Dendritic cell treated with granulocyte-macrophage colony-stimulating factor and Interleukin-4, amounts not matched to agents 40 ng/mL and 50 ng/mL, for 4 days (primary cell): ENCODE measurements around the gene GSTM2.

ENCODE experiments used
- H3K27ac Mint-ChIP-seq: one replicate; pipeline ENCODE4 v1.8.0; 2022; ENCODE audit warnings: mild to moderate bottlenecking, mixed read lengths
- H3K27me3 Mint-ChIP-seq: one replicate; pipeline ENCODE4 v1.8.0; 2022; ENCODE audit warnings: mild to moderate bottlenecking, mixed read lengths
- H3K36me3 Mint-ChIP-seq: one replicate; pipeline ENCODE4 v1.8.0; 2022; ENCODE audit warnings: low read depth, mixed read lengths
- H3K4me1 Mint-ChIP-seq: one replicate; pipeline ENCODE4 v1.8.0; 2022; ENCODE audit warnings: low read depth, mixed read lengths
- H3K4me3 Mint-ChIP-seq: one replicate; pipeline ENCODE4 v1.8.0; 2022; ENCODE audit warnings: mild to moderate bottlenecking, moderate library complexity, mixed read lengths
- H3K9me3 Mint-ChIP-seq: one replicate; pipeline ENCODE4 v1.8.0; 2022; ENCODE audit warnings: mixed read lengths
- intact Hi-C: fragments of 100-400 bp; cut with micrococcal nuclease; formaldehyde crosslinking; loops from one replicate; pipeline ENCODE4 v1.15.0; 2022

Gene GSTM2

GRCh38 chr1:109625601-109626560 is 42.0 kb upstream of the GSTM2 start:
- Mint-ChIP-seq H3K9me3 (no peaks in the 10 kb centered on the region), H3K4me3 (no peak overlapping the region), H3K27ac (peak overlapping the region; percentile 53), H3K4me1 (peaks cover 61% of the 10 kb centered on the region), H3K36me3 (peaks cover 76% of the 10 kb centered on the region), H3K27me3 (no peaks in the 10 kb centered on the region)
- intact Hi-C loops, result no loop called here

DNA sequence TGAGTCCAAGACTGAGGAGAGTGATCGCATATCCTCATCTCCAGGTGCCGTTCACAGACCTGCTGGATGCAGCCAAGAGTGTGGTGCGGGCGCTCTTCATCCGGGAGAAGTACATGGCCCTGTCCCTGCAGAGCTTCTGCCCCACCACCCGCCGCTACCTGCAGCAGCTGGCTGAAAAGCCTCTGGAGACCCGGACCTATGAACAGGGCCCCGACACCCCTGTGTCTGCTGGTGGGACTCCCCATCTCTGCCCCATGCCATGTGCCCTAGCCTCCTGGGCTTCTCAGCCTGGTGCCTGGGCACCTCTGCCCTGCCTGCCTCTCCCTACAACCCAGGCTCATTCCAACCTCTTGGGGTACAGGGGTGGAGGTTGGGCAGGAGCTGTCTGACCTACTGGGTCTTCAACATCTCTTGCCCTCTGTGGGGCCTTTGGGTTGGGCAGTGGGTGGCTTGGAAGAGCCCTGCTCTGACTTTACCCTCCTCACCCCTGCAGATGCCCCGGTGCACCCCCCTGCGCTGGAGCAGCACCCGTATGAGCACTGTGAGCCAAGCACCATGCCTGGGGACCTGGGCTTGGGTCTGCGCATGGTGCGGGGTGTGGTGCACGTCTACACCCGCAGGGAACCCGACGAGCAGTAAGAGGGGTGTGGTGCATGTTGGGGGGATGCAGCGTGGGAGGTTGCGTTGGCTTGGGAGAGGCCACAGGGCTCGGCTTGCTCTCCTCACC is 41.0 kb upstream of the GSTM2 start:
- Mint-ChIP-seq H3K4me3 (no peak overlapping the region), H3K9me3 (no peaks in the 10 kb centered on the region), H3K27ac (no peak overlapping the region), H3K4me1 (peaks cover 52% of the 10 kb centered on the region), H3K27me3 (no peaks in the 10 kb centered on the region), H3K36me3 (peaks cover 76% of the 10 kb centered on the region)
- intact Hi-C loops, result no loop called here

DNA sequence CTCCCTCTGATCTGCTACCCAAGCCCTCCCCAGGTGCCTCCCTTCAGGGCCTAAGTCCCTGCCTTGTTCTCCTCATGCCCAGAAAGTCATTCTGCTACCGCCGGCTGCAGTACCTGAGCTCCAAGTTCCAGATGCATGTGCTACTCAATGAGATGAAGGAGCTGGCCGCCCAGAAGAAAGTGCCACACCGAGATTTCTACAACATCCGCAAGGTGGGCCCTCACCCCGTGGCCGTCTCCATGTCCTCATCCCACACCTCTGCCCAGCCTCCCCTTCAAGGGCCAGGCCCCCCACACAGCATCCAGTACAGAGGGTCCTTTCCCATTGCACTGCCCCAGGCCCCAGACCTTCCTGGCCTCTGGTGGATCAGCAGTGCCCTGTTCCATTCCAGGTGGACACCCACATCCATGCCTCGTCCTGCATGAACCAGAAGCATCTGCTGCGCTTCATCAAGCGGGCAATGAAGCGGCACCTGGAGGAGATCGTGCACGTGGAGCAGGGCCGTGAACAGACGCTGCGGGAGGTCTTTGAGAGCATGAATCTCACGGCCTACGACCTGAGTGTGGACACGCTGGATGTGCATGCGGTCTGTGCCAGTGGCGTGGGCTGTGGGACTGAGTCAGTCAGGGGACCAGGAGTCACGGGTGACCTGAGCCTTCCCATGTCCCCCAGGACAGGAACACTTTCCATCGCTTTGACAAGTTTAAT is 40.0 kb upstream of the GSTM2 start:
- Mint-ChIP-seq H3K36me3 (peaks cover 79% of the 10 kb centered on the region), H3K4me1 (peaks cover 45% of the 10 kb centered on the region), H3K9me3 (no peaks in the 10 kb centered on the region), H3K27me3 (no peaks in the 10 kb centered on the region), H3K27ac (no peak overlapping the region), H3K4me3 (no peak overlapping the region)
- intact Hi-C loops, result no loop called here

GRCh38 chr1:109628540-109629321 is 39.1 kb upstream of the GSTM2 start:
- Mint-ChIP-seq H3K4me1 (peaks cover 39% of the 10 kb centered on the region), H3K27me3 (no peaks in the 10 kb centered on the region), H3K4me3 (no peak overlapping the region), H3K9me3 (no peaks in the 10 kb centered on the region), H3K27ac (no peak overlapping the region), H3K36me3 (peaks cover 82% of the 10 kb centered on the region)
- intact Hi-C loops, result no loop called here

DNA sequence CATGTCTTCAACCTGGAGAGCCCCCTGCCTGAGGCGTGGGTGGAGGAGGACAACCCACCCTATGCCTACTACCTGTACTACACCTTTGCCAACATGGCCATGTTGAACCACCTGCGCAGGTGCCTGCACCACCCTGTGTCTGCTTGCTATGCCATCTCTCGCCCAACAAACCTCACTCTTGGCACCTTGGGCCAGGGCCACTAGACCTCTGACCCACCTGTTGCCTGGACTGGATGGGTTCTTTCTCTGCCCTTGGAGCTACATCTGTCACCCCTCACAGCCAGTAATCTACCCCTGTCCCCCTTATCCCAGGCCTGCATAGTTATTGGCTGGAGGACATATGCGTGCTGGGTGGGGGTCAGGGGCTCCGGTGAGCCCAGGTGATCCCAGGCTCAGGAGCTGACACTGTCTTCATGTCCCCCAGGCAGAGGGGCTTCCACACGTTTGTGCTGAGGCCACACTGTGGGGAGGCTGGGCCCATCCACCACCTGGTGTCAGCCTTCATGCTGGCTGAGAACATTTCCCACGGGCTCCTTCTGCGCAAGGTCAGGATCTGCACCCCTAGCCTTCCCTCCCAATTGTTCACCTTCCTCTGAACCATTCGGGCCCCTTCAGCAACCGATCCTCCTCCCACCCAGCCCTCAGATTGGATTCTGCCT is 38.4 kb upstream of the GSTM2 start:
- no peaks in the 10 kb centered on the region for H3K9me3 Mint-ChIP-seq
- H3K27ac Mint-ChIP-seq, result no peak overlapping the region
- intact Hi-C loops, result no loop called here
- peaks cover 82% of the 10 kb centered on the region for H3K36me3 Mint-ChIP-seq
- no peaks in the 10 kb centered on the region for H3K27me3 Mint-ChIP-seq
- no peak overlapping the region for H3K4me3 Mint-ChIP-seq
- H3K4me1 Mint-ChIP-seq, result peaks cover 35% of the 10 kb centered on the region

- Mint-ChIP-seq H3K4me3 (no peak overlapping the region), H3K4me1 (peaks cover 33% of the 10 kb centered on the region), H3K27me3 (no peaks in the 10 kb centered on the region), H3K36me3 (peaks cover 78% of the 10 kb centered on the region), H3K9me3 (no peaks in the 10 kb centered on the region), H3K27ac (no peak overlapping the region)
- intact Hi-C loops, result no loop called here
Observed at GRCh38 chr1:109630081-109630897, 37.6 kb upstream of the GSTM2 start.

- Mint-ChIP-seq H3K4me3 (no peak overlapping the region), H3K4me1 (peaks cover 28% of the 10 kb centered on the region), H3K27me3 (no peaks in the 10 kb centered on the region), H3K27ac (no peak overlapping the region), H3K9me3 (no peaks in the 10 kb centered on the region), H3K36me3 (peaks cover 71% of the 10 kb centered on the region)
- intact Hi-C loops, result no loop called here
Observed at GRCh38 chr1:109630898-109631512, 36.9 kb upstream of the GSTM2 start.

DNA sequence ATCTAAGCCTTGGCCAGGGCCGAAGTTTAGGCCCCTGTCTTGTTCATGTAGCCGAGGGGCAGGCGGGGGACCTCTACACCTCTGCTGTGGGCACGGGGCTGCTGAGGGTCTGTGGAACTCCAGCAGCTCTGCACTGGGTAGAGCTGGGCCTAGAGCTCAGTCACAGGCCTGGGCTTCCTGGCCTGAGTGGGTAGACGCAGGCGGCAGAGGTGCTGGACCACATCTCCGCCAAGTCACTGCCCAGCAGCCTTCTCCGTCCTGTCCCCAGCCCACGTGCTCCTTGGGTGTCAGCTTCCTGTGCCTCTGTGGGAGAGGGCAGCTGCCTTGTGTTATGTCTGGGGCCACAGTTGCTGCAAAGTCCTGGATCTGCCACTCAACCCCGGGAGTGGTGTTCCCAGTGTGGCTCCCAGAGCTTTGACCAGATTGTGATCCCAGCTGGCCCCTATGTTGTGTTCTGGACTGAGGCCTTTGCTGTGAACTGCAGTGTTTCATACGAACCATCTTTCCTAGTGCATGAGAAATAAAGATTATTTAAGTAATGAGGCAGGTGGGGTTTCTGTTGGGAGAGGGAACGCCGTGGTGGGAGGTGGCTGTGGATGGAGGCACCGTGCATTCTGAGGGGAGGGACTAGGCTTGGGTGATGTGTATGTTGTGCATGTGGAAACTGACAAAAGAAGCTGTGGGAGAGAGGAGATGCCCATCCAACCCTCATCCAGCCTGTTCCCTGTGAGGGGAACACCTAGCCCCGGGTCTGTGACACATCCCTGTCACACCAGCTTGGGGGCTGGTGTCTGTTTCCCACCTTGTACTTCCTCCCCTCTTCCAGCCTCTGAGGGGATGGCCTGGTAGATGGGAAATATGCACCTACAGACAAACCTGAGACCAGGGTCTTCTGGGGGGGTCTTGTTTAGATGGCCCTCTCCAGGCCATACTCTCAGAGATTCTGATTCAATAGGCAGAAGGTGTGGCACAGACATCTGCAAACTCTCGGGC is 36.0 kb upstream of the GSTM2 start:
- Mint-ChIP-seq H3K9me3 (no peaks in the 10 kb centered on the region), H3K27me3 (no peaks in the 10 kb centered on the region), H3K4me3 (no peak overlapping the region), H3K27ac (no peak overlapping the region), H3K36me3 (peaks cover 62% of the 10 kb centered on the region), H3K4me1 (peaks cover 31% of the 10 kb centered on the region)
- intact Hi-C loops, result no loop called here

- intact Hi-C loops, result no loop called here
- H3K9me3 Mint-ChIP-seq, result no peaks in the 10 kb centered on the region
- H3K4me3 Mint-ChIP-seq, result no peak overlapping the region
- no peaks in the 10 kb centered on the region for H3K27me3 Mint-ChIP-seq
- H3K4me1 Mint-ChIP-seq, result peaks cover 26% of the 10 kb centered on the region
- H3K36me3 Mint-ChIP-seq, result peaks cover 52% of the 10 kb centered on the region
- peak overlapping the region; percentile 23 for H3K27ac Mint-ChIP-seq
Observed at GRCh38 chr1:109632671-109633346, 35.0 kb upstream of the GSTM2 start.

DNA sequence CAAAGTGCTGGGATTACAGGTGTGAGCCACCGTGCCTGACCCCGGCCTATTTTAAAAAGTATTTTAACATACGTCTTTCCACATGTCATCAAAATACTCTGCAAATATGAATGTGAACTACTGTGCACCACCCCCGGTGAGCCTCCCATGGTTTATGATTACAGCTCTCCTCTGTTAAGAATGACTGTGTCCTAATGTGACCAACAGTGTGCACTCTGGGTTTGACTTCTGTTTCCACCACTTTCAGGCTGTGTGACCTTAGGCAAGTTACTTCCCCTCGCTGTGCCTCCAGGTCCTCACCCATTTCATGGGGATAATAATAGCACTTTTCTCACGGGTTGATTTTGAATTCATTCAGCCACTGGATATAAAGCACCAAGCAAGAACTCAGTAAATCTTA is 33.6 kb upstream of the GSTM2 start:
- Mint-ChIP-seq H3K4me1 (peaks cover 26% of the 10 kb centered on the region), H3K9me3 (no peaks in the 10 kb centered on the region), H3K27ac (no peak overlapping the region), H3K36me3 (peaks cover 38% of the 10 kb centered on the region), H3K4me3 (no peak overlapping the region), H3K27me3 (no peaks in the 10 kb centered on the region)
- intact Hi-C loops, result no loop called here
